Astrocyte (in vitro differentiated cells and primary cell): ENCODE measurements around the gene OPCML. TPM values are rescaled to one million over a fixed set of nuclear protein-coding genes. Genes with fewer than 3 reads are reported as not detected.

Experiments used
- DNase-seq: peaks from one replicate; pipeline ENCODE4 v3.0.0-alpha.2; 2010; ENCODE audit warnings: low read depth
- FAIRE-seq: peaks from 2 replicates; lab custom pipeline; 2011; peaks lifted over from hg19 to GRCh38; lab: Jason Lieb, UNC
- H2AFZ ChIP-seq: 2 replicates; pipeline ENCODE4 v1.6.0; 2012; ENCODE audit warnings: low read depth, low read length, inconsistent platforms
- H3K27ac ChIP-seq: 2 replicates; pipeline ENCODE4 v1.5.1; 2011; ENCODE audit warnings: low read depth, low read length, inconsistent platforms
- H3K27me3 ChIP-seq: 2 replicates; pipeline ENCODE4 v1.6.0; 2011; ENCODE audit warnings: low read length, inconsistent platforms; ENCODE audit not compliant: insufficient read depth
- H3K36me3 ChIP-seq: 2 replicates; pipeline ENCODE4 v1.5.1; 2011; ENCODE audit warnings: low read length, inconsistent platforms; ENCODE audit not compliant: insufficient read depth
- H3K4me1 ChIP-seq: 2 replicates; pipeline ENCODE4 v1.5.1; 2011; ENCODE audit warnings: low read length, inconsistent platforms; ENCODE audit not compliant: insufficient read depth
- H3K4me2 ChIP-seq: 2 replicates; pipeline ENCODE4 v1.6.0; 2012; ENCODE audit warnings: low read length, inconsistent platforms
- H3K4me3 ChIP-seq: 2 replicates; pipeline ENCODE4 v1.5.1; 2011; ENCODE audit warnings: low read depth, mild to moderate bottlenecking, low read length, inconsistent platforms; ENCODE audit not compliant: insufficient read depth
- H3K79me2 ChIP-seq: 2 replicates; pipeline ENCODE4 v1.6.0; 2012; ENCODE audit warnings: mild to moderate bottlenecking, low read length, inconsistent platforms; ENCODE audit not compliant: insufficient read depth
- H3K9ac ChIP-seq: 2 replicates; pipeline ENCODE4 v1.6.0; 2012; ENCODE audit warnings: mild to moderate bottlenecking, low read length, inconsistent platforms
- H3K9me3 ChIP-seq: 2 replicates; pipeline ENCODE4 v1.5.1; 2012; ENCODE audit warnings: low read depth, mild to moderate bottlenecking, low read length, inconsistent platforms; ENCODE audit not compliant: insufficient read depth
- H4K20me1 ChIP-seq: 2 replicates; pipeline ENCODE4 v1.6.0; 2012; ENCODE audit warnings: low read length, inconsistent platforms; ENCODE audit not compliant: insufficient read depth
- H3K27ac Mint-ChIP-seq: one replicate; pipeline ENCODE4 v1.8.0; 2021; ENCODE audit warnings: mild to moderate bottlenecking, mixed read lengths; ENCODE audit not compliant: unreplicated experiment
- H3K27me3 Mint-ChIP-seq: one replicate; pipeline ENCODE4 v1.8.0; 2021; ENCODE audit warnings: low read depth, mixed read lengths; ENCODE audit not compliant: unreplicated experiment
- H3K36me3 Mint-ChIP-seq: one replicate; pipeline ENCODE4 v1.8.0; 2021; ENCODE audit warnings: low read depth, mixed read lengths; ENCODE audit not compliant: unreplicated experiment
- H3K4me1 Mint-ChIP-seq: one replicate; pipeline ENCODE4 v1.8.0; 2021; ENCODE audit warnings: low read depth, mixed read lengths; ENCODE audit not compliant: unreplicated experiment
- H3K4me3 Mint-ChIP-seq: one replicate; pipeline ENCODE4 v1.8.0; 2021; ENCODE audit warnings: mild to moderate bottlenecking, moderate library complexity, mixed read lengths; ENCODE audit not compliant: unreplicated experiment
- H3K9me3 Mint-ChIP-seq: one replicate; pipeline ENCODE4 v1.8.0; 2021; ENCODE audit warnings: mild to moderate bottlenecking, mixed read lengths; ENCODE audit not compliant: unreplicated experiment
- EZH2 ChIP-seq: IDR thresholded peaks from 2 replicates; pipeline ENCODE4 v1.6.1; 2012; ENCODE audit warnings: mild to moderate bottlenecking, low read length, inconsistent platforms; ENCODE audit not compliant: insufficient read depth
- total RNA-seq: library from RNA; stranded (reverse); gene quantifications from 2 replicates; pipeline ENCODE4 v1.2.1, GENCODE V29; 2021
- TF ChIP-seq, protein P1 (sequence below): IDR thresholded peaks from 2 replicates; pipeline ENCODE4 v1.5.1; 2011; ENCODE audit warnings: low read depth, mild to moderate bottlenecking, inconsistent platforms, low read length, moderate library complexity; ENCODE audit not compliant: insufficient read depth

Gene OPCML
- total RNA-seq, 1 donor from 2014 or later: 7.9 TPM

- Histone ChIP-seq H3K4me2 (no peak overlapping the region), H3K9ac (no peak overlapping the region), H4K20me1 (no peaks in the 10 kb centered on the region), H3K4me1 (no peaks in the 10 kb centered on the region), H3K27me3 (peaks cover 13% of the 10 kb centered on the region), H3K79me2 (no peaks in the 10 kb centered on the region), H3K4me3 (no peak overlapping the region), H2AFZ (no peak overlapping the region), H3K36me3 (no peaks in the 10 kb centered on the region), H3K9me3 (no peaks in the 10 kb centered on the region), H3K27ac (no peak overlapping the region)
- no peak for DNase-seq
- H3K36me3 Mint-ChIP-seq: no peaks in the 10 kb centered on the region
- FAIRE-seq: no peak
- TF ChIP-seq, protein P1, sequence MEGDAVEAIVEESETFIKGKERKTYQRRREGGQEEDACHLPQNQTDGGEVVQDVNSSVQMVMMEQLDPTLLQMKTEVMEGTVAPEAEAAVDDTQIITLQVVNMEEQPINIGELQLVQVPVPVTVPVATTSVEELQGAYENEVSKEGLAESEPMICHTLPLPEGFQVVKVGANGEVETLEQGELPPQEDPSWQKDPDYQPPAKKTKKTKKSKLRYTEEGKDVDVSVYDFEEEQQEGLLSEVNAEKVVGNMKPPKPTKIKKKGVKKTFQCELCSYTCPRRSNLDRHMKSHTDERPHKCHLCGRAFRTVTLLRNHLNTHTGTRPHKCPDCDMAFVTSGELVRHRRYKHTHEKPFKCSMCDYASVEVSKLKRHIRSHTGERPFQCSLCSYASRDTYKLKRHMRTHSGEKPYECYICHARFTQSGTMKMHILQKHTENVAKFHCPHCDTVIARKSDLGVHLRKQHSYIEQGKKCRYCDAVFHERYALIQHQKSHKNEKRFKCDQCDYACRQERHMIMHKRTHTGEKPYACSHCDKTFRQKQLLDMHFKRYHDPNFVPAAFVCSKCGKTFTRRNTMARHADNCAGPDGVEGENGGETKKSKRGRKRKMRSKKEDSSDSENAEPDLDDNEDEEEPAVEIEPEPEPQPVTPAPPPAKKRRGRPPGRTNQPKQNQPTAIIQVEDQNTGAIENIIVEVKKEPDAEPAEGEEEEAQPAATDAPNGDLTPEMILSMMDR: no peak
- TF ChIP-seq EZH2: no peak
- no peaks in the 10 kb centered on the region for H3K4me1 Mint-ChIP-seq
- H3K9me3 Mint-ChIP-seq: peaks cover 2% of the 10 kb centered on the region
- no peak overlapping the region for H3K4me3 Mint-ChIP-seq
- H3K27ac Mint-ChIP-seq: no peak overlapping the region
- peaks cover 34% of the 10 kb centered on the region for H3K27me3 Mint-ChIP-seq
These were observed 1122.5 kb downstream of the OPCML start for GRCh38 chr11:132409573-132410355.

GRCh38 chr11:132408877-132409276 is 1123.4 kb downstream of the OPCML start:
- Histone ChIP-seq H3K27me3 (peaks cover 10% of the 10 kb centered on the region), H3K4me3 (no peak overlapping the region), H3K4me2 (no peak overlapping the region), H3K27ac (no peak overlapping the region), H2AFZ (no peak overlapping the region), H3K4me1 (no peaks in the 10 kb centered on the region), H3K79me2 (no peaks in the 10 kb centered on the region), H3K36me3 (no peaks in the 10 kb centered on the region), H3K9ac (no peak overlapping the region), H4K20me1 (no peaks in the 10 kb centered on the region), H3K9me3 (no peaks in the 10 kb centered on the region)
- Mint-ChIP-seq H3K27me3 (peaks cover 34% of the 10 kb centered on the region), H3K9me3 (peaks cover 2% of the 10 kb centered on the region), H3K4me1 (no peaks in the 10 kb centered on the region), H3K27ac (no peak overlapping the region), H3K36me3 (no peaks in the 10 kb centered on the region), H3K4me3 (no peak overlapping the region)
- FAIRE-seq (no peak), DNase-seq (no peak)
- TF ChIP-seq, protein P1: no peak

DNA sequence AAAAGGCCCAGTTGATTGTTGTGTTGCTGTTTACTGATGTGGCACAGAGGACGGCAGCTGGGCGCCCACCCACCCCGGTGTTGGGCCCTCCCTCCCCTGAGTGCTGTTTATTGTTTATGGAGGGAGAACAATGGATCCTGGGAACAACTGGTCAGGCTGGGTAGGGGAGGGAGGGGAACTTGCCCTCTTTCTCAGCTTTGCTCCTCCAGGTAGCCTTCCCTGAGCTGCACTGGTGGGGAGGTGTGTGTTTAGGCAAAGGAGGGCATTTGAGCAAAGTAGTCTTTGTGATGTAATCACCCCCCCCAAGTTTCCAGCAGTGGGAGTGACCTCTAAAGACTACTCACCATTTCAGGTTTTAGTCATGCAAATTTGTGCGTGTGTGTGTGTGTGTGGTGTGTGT is 1126.6 kb downstream of the OPCML start:
- no peak overlapping the region for H2AFZ ChIP-seq
- no peaks in the 10 kb centered on the region for H4K20me1 ChIP-seq
- H3K27ac ChIP-seq: no peak overlapping the region
- Mint-ChIP-seq H3K9me3 (peaks cover 2% of the 10 kb centered on the region), H3K4me3 (no peak overlapping the region), H3K36me3 (no peaks in the 10 kb centered on the region), H3K27me3 (peaks cover 28% of the 10 kb centered on the region), H3K27ac (no peak overlapping the region), H3K4me1 (no peaks in the 10 kb centered on the region)
- H3K9me3 ChIP-seq: no peaks in the 10 kb centered on the region
- no peaks in the 10 kb centered on the region for H3K79me2 ChIP-seq
- peaks cover 7% of the 10 kb centered on the region for H3K27me3 ChIP-seq
- FAIRE-seq (no peak), DNase-seq (no peak)
- H3K36me3 ChIP-seq: no peaks in the 10 kb centered on the region
- no peak overlapping the region for H3K4me3 ChIP-seq
- H3K4me2 ChIP-seq: no peak overlapping the region
- TF ChIP-seq EZH2: no peak
- TF ChIP-seq, protein P1: no peak
- no peak overlapping the region for H3K9ac ChIP-seq
- peaks cover 4% of the 10 kb centered on the region for H3K4me1 ChIP-seq
